Neuron (in vitro differentiated cells): Measurements from ENCODE around the gene FBXW11.

Source experiments
- H2AFZ ChIP-seq: one replicate; pipeline ENCODE4 v1.6.1; 2013; ENCODE audit warnings: low read depth, mild to moderate bottlenecking, inconsistent platforms, low read length, moderate library complexity
- H3K27me3 ChIP-seq: one replicate; pipeline ENCODE4 v1.6.1; 2013; ENCODE audit warnings: low read length; ENCODE audit not compliant: insufficient read depth
- H3K36me3 ChIP-seq: one replicate; pipeline ENCODE4 v1.6.1; 2013; ENCODE audit warnings: low read length; ENCODE audit not compliant: insufficient read depth
- H3K4me1 ChIP-seq: one replicate; pipeline ENCODE4 v1.6.1; 2013; ENCODE audit warnings: low read length; ENCODE audit not compliant: insufficient read depth
- H3K4me3 ChIP-seq: 2 replicates; pipeline ENCODE4 v1.5.1; 2013; ENCODE audit warnings: mild to moderate bottlenecking, low read length, moderate library complexity
- H3K9me3 ChIP-seq: one replicate; pipeline ENCODE4 v1.6.1; 2013; ENCODE audit warnings: low read length

Gene FBXW11

GRCh38 chr5:172008111-172008455 lies 1.6 kb upstream of the FBXW11 start:
- H3K4me1 ChIP-seq, result peaks cover 39% of the 10 kb centered on the region
- peak overlapping the region; percentile 63 for H3K4me3 ChIP-seq
- no peaks in the 10 kb centered on the region for H3K27me3 ChIP-seq
- H2AFZ ChIP-seq, result no peak overlapping the region
- no peaks in the 10 kb centered on the region for H3K36me3 ChIP-seq
- H3K9me3 ChIP-seq, result no peaks in the 10 kb centered on the region

- no peaks in the 10 kb centered on the region for H3K36me3 ChIP-seq
- peak overlapping the region; percentile 41 for H2AFZ ChIP-seq
- H3K4me3 ChIP-seq, result peak overlapping the region; percentile 63
- H3K27me3 ChIP-seq, result no peaks in the 10 kb centered on the region
- no peaks in the 10 kb centered on the region for H3K9me3 ChIP-seq
- peaks cover 39% of the 10 kb centered on the region for H3K4me1 ChIP-seq
Observed at GRCh38 chr5:172007175-172008110, 1.0 kb upstream of the FBXW11 start.

GRCh38 chr5:172005708-172006320 lies 624 bp downstream of the FBXW11 start:
- H3K9me3 ChIP-seq, result no peaks in the 10 kb centered on the region
- H3K27me3 ChIP-seq, result no peaks in the 10 kb centered on the region
- H3K36me3 ChIP-seq, result no peaks in the 10 kb centered on the region
- H2AFZ ChIP-seq, result peak overlapping the region; percentile 56
- H3K4me1 ChIP-seq, result peaks cover 39% of the 10 kb centered on the region
- H3K4me3 ChIP-seq, result peak overlapping the region; percentile 63

GRCh38 chr5:172004824-172005237 lies 1.6 kb downstream of the FBXW11 start:
- no peaks in the 10 kb centered on the region for H3K27me3 ChIP-seq
- H3K36me3 ChIP-seq, result no peaks in the 10 kb centered on the region
- H3K4me1 ChIP-seq, result peaks cover 39% of the 10 kb centered on the region
- peak overlapping the region; percentile 63 for H3K4me3 ChIP-seq
- H2AFZ ChIP-seq, result no peak overlapping the region
- H3K9me3 ChIP-seq, result no peaks in the 10 kb centered on the region

- Histone ChIP-seq H3K27me3 (no peaks in the 10 kb centered on the region), H3K36me3 (no peaks in the 10 kb centered on the region), H3K9me3 (no peaks in the 10 kb centered on the region), H2AFZ (no peak overlapping the region), H3K4me3 (no peak overlapping the region), H3K4me1 (peaks cover 33% of the 10 kb centered on the region)
Observed at GRCh38 chr5:172003746-172004145, 2.7 kb downstream of the FBXW11 start.

- H3K9me3 ChIP-seq, result no peaks in the 10 kb centered on the region
- H3K4me3 ChIP-seq, result no peak overlapping the region
- H2AFZ ChIP-seq, result no peak overlapping the region
- no peaks in the 10 kb centered on the region for H3K27me3 ChIP-seq
- H3K36me3 ChIP-seq, result no peaks in the 10 kb centered on the region
- H3K4me1 ChIP-seq, result peaks cover 26% of the 10 kb centered on the region
Observed at GRCh38 chr5:172002840-172003512, 3.5 kb downstream of the FBXW11 start.

GRCh38 chr5:172002310-172002709 lies 4.1 kb downstream of the FBXW11 start:
- no peaks in the 10 kb centered on the region for H3K36me3 ChIP-seq
- no peak overlapping the region for H2AFZ ChIP-seq
- H3K4me3 ChIP-seq, result no peak overlapping the region
- H3K27me3 ChIP-seq, result no peaks in the 10 kb centered on the region
- H3K9me3 ChIP-seq, result no peaks in the 10 kb centered on the region
- peaks cover 20% of the 10 kb centered on the region for H3K4me1 ChIP-seq

GRCh38 chr5:171999877-172000276 lies 6.6 kb downstream of the FBXW11 start:
- H2AFZ ChIP-seq, result no peak overlapping the region
- H3K27me3 ChIP-seq, result no peaks in the 10 kb centered on the region
- peaks cover 10% of the 10 kb centered on the region for H3K36me3 ChIP-seq
- no peaks in the 10 kb centered on the region for H3K9me3 ChIP-seq
- H3K4me1 ChIP-seq, result peaks cover 16% of the 10 kb centered on the region
- no peak overlapping the region for H3K4me3 ChIP-seq

GRCh38 chr5:171999100-171999499 lies 7.3 kb downstream of the FBXW11 start:
- Histone ChIP-seq H3K9me3 (no peaks in the 10 kb centered on the region), H3K4me3 (no peak overlapping the region), H3K4me1 (peaks cover 8% of the 10 kb centered on the region), H2AFZ (no peak overlapping the region), H3K27me3 (no peaks in the 10 kb centered on the region), H3K36me3 (peaks cover 14% of the 10 kb centered on the region)

- no peak overlapping the region for H2AFZ ChIP-seq
- no peak overlapping the region for H3K4me3 ChIP-seq
- H3K9me3 ChIP-seq, result no peaks in the 10 kb centered on the region
- no peaks in the 10 kb centered on the region for H3K4me1 ChIP-seq
- H3K36me3 ChIP-seq, result peaks cover 19% of the 10 kb centered on the region
- H3K27me3 ChIP-seq, result no peaks in the 10 kb centered on the region
Observed at GRCh38 chr5:171997011-171997410, 9.4 kb downstream of the FBXW11 start.

- Histone ChIP-seq H3K4me1 (no peaks in the 10 kb centered on the region), H3K27me3 (no peaks in the 10 kb centered on the region), H2AFZ (no peak overlapping the region), H3K4me3 (no peak overlapping the region), H3K36me3 (peaks cover 29% of the 10 kb centered on the region), H3K9me3 (peaks cover 3% of the 10 kb centered on the region)
Observed at GRCh38 chr5:171992813-171993212, 13.6 kb downstream of the FBXW11 start.

GRCh38 chr5:171992305-171992704 lies 14.1 kb downstream of the FBXW11 start:
- Histone ChIP-seq H3K4me3 (no peak overlapping the region), H3K4me1 (no peaks in the 10 kb centered on the region), H3K9me3 (peaks cover 3% of the 10 kb centered on the region), H3K36me3 (peaks cover 29% of the 10 kb centered on the region), H3K27me3 (no peaks in the 10 kb centered on the region), H2AFZ (no peak overlapping the region)

GRCh38 chr5:171990713-171991015 lies 15.8 kb downstream of the FBXW11 start:
- H3K36me3 ChIP-seq, result peaks cover 26% of the 10 kb centered on the region
- H3K27me3 ChIP-seq, result no peaks in the 10 kb centered on the region
- H2AFZ ChIP-seq, result no peak overlapping the region
- no peak overlapping the region for H3K4me3 ChIP-seq
- no peaks in the 10 kb centered on the region for H3K4me1 ChIP-seq
- peaks cover 8% of the 10 kb centered on the region for H3K9me3 ChIP-seq
